GM12892 (cell line): ENCODE data around the gene NRCAM.

Experiments used
- POLR2A ChIP-seq: IDR thresholded peaks from 2 replicates; pipeline ENCODE4 v1.6.1; 2011; ENCODE audit warnings: low read depth, low read length, control low read depth
- POLR2AphosphoS5 ChIP-seq: IDR thresholded peaks from 2 replicates; pipeline ENCODE4 v1.6.1; 2011; ENCODE audit warnings: low read depth, low read length, control low read depth

DNA sequence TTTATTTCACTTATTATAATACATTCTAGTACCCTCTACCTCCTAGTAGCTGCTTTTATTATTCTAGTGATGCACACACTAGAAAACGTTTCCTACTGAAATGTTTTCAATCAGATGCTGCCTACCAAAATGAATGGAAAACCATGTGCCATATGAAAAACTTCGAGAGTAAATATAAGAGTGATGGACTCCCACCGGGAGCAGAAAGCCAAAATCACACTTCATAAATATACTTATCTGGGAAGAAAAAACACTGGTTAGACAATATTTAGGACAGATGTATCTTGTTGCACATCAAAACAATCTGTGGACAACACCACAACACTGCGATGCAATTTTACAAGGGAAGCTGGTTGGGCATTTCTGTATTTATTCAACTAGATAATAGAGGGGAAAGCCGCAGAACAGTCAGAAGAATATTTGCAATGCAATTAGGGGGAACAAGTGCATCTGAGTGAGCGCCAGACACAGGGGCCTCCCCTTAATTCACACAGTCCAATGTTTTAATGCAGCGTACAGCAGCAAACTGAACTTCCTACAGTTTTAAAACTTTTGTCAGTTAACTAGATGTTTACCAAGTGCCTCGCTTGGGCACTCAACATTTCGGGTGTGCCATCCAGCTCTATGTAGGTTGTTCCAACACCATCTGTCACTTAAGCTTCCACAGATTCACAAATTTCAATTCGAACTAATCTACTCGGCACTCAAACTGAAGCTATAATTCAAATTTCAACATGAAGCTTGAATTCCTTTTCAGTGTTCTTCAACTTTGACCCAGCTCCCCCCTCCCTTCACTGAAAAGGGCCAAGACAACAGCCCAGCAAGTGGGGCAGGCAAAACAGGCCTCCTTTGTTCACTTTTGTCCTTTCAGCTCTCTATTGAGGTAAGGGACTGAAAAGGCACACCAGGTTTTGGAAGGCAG, 7.4 kb downstream of the NRCAM start:
- no peak for TF ChIP-seq POLR2A
- TF ChIP-seq POLR2AphosphoS5 = no peak
